Measurements from ENCODE around the gene TNFSF4.
"Not testable (repeated sequence)": the region's sequence is repeated elsewhere in the genome, so short reads cannot be mapped to it uniquely, and the experiment has no call there.

The TNFSF4 gene

GRCh38 chr1:173206816-173207568 lies at the start of gene TNFSF4:
TNFSF4 (minus strand) TSS chr1:173207331; CDS start chr1:173207176, 155 bp downstream.
- FAIRE-seq, result no peak

GRCh38 chr1:173255214-173255813 lies 48.2 kb upstream of the TNFSF4 start:
- no peak for FAIRE-seq

GRCh38 chr1:173253046-173253445 lies 45.9 kb upstream of the TNFSF4 start:
- FAIRE-seq, result no peak

GRCh38 chr1:173249349-173249748 lies 42.2 kb upstream of the TNFSF4 start:
- no peak for FAIRE-seq

GRCh38 chr1:173248247-173248940 lies 41.3 kb upstream of the TNFSF4 start:
- no peak for FAIRE-seq

- no peak for FAIRE-seq
Observed at GRCh38 chr1:173245892-173246291, 38.8 kb upstream of the TNFSF4 start.

GRCh38 chr1:173243300-173243699 lies 36.2 kb upstream of the TNFSF4 start:
- no peak for FAIRE-seq

- FAIRE-seq, result no peak
Observed at GRCh38 chr1:173241528-173242347, 34.6 kb upstream of the TNFSF4 start.

GRCh38 chr1:173240609-173241008 lies 33.5 kb upstream of the TNFSF4 start:
- no peak for FAIRE-seq

GRCh38 chr1:173239058-173239457 lies 31.9 kb upstream of the TNFSF4 start:
- FAIRE-seq, result no peak

- no peak for FAIRE-seq
Observed at GRCh38 chr1:173234899-173235298, 27.8 kb upstream of the TNFSF4 start.

- not testable (repeated sequence) for FAIRE-seq
Observed at GRCh38 chr1:173234434-173234833, 27.3 kb upstream of the TNFSF4 start.

- not testable (repeated sequence) for FAIRE-seq
Observed at GRCh38 chr1:173229031-173229430, 21.9 kb upstream of the TNFSF4 start.

GRCh38 chr1:173224949-173225348 lies 17.8 kb upstream of the TNFSF4 start:
- FAIRE-seq, result no peak

GRCh38 chr1:173224280-173224892 lies 17.3 kb upstream of the TNFSF4 start:
- FAIRE-seq, result no peak

GRCh38 chr1:173223031-173223380 lies 15.9 kb upstream of the TNFSF4 start:
- FAIRE-seq, result no peak

GRCh38 chr1:173222149-173223030 lies 15.3 kb upstream of the TNFSF4 start:
- no peak for FAIRE-seq

- no peak for FAIRE-seq
Observed at GRCh38 chr1:173220157-173220556, 13.0 kb upstream of the TNFSF4 start.

GRCh38 chr1:173213665-173214064 lies 6.5 kb upstream of the TNFSF4 start:
- no peak for FAIRE-seq

GRCh38 chr1:173212952-173213491 lies 5.9 kb upstream of the TNFSF4 start:
- FAIRE-seq, result no peak

GRCh38 chr1:173210716-173211231 lies 3.6 kb upstream of the TNFSF4 start:
- FAIRE-seq, result no peak

All from endometrium (tissue), 2 donors.